ENCODE results near the gene SETBP1.

Gene SETBP1

DNA sequence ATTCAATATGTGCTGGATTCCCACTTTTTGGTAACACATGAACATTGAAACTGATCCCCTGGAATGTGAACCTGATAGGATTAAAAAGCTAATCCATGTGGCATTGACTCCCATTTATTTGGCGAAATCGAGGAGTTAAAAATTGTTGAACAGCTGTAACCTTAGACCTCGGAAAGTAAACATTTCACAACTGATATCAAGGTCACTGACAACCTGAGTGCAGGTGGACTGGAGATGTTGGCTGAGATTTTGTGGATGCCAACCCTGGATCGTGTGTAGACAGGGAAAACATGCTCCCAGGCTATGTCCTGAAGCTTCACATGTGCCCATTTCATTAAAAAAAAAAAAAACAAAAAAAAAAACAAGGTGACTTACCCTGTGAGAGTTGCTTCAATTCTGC, 204.8 kb downstream of the SETBP1 start:
- no peak for DNase-seq (ENCODE audit: low read depth)
- H3K9ac ChIP-seq (ENCODE audit: low read length) = no peak overlapping the region
- H3K4me3 ChIP-seq (ENCODE audit: low read length) = no peak overlapping the region
- H3K36me3 ChIP-seq (ENCODE audit: control insufficient read depth, insufficient read depth, low read length, severe bottlenecking) = no peaks in the 10 kb centered on the region
- H3K27me3 ChIP-seq (replicated peaks; ENCODE audit: control insufficient read depth, insufficient read depth, low read length) = no peaks in the 10 kb centered on the region
- H3K9me3 ChIP-seq (ENCODE audit: control insufficient read depth, low read length) = no peaks in the 10 kb centered on the region
- H3K4me1 ChIP-seq (ENCODE audit: control insufficient read depth, insufficient read depth, low read length) = peaks cover 16% of the 10 kb centered on the region

- Histone ChIP-seq H3K4me1 (ENCODE audit: control insufficient read depth, insufficient read depth, low read length) (peaks cover 16% of the 10 kb centered on the region), H3K36me3 (ENCODE audit: control insufficient read depth, insufficient read depth, low read length, severe bottlenecking) (no peaks in the 10 kb centered on the region), H3K4me3 (ENCODE audit: low read length) (no peak overlapping the region), H3K27me3 (replicated peaks; ENCODE audit: control insufficient read depth, insufficient read depth, low read length) (no peaks in the 10 kb centered on the region), H3K9me3 (ENCODE audit: control insufficient read depth, low read length) (peaks cover 9% of the 10 kb centered on the region), H3K9ac (ENCODE audit: low read length) (no peak overlapping the region)
- no peak for DNase-seq (ENCODE audit: low read depth)
These were observed 206.5 kb downstream of the SETBP1 start for GRCh38 chr18:44887227-44887631.

DNA sequence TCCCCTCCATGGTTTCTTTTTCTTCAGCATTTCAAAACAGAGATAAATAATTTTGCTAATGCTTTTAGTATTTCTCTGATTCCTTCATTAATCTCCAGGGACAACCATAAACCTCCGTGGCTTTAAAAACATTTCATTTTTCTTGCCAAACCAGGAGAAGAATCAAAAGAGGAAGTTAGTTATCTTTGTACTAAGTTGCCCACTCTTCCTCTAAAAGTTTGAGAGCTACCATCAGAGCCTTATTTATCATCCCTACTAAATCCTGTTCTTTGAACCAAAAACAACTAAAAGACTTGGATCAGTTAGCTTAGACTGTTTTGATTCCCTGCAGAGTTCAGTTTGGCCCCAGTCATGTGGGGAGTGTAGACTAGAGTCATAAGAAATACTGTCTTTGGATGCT, 208.4 kb downstream of the SETBP1 start:
- no peak for DNase-seq (ENCODE audit: low read depth)
- Histone ChIP-seq H3K36me3 (ENCODE audit: control insufficient read depth, insufficient read depth, low read length, severe bottlenecking) (no peaks in the 10 kb centered on the region), H3K9me3 (ENCODE audit: control insufficient read depth, low read length) (peaks cover 9% of the 10 kb centered on the region), H3K4me1 (ENCODE audit: control insufficient read depth, insufficient read depth, low read length) (peaks cover 18% of the 10 kb centered on the region), H3K4me3 (ENCODE audit: low read length) (no peak overlapping the region), H3K9ac (ENCODE audit: low read length) (no peak overlapping the region), H3K27me3 (replicated peaks; ENCODE audit: control insufficient read depth, insufficient read depth, low read length) (no peaks in the 10 kb centered on the region)

- no peak overlapping the region for H3K4me3 ChIP-seq (ENCODE audit: low read length)
- H3K27me3 ChIP-seq (replicated peaks; ENCODE audit: control insufficient read depth, insufficient read depth, low read length) = no peaks in the 10 kb centered on the region
- no peak overlapping the region for H3K9ac ChIP-seq (ENCODE audit: low read length)
- no peak for DNase-seq (ENCODE audit: low read depth)
- peaks cover 4% of the 10 kb centered on the region for H3K4me1 ChIP-seq (ENCODE audit: control insufficient read depth, insufficient read depth, low read length)
- no peaks in the 10 kb centered on the region for H3K36me3 ChIP-seq (ENCODE audit: control insufficient read depth, insufficient read depth, low read length, severe bottlenecking)
- H3K9me3 ChIP-seq (ENCODE audit: control insufficient read depth, low read length) = peaks cover 9% of the 10 kb centered on the region
These were observed 212.5 kb downstream of the SETBP1 start for GRCh38 chr18:44893045-44893706.

DNA sequence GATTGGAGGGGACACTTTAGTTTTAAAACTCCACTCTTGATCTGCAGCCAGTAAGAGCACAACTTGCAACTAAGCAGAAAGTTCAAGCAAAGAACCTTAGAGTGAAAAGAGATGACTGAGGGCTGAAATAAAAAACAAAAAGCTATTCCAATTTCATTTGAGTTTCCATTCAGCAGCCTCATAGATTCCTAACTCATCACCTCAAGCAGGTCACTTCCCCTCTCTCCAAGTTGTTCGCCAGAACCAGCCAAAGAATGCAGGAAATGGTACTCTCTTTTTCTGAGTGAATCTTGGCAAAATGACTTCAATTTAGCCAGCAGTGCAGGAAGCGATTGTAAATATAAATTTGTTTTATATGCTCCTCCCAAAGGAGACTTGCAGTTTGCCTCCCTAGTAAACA, 213.3 kb downstream of the SETBP1 start:
- peaks cover 4% of the 10 kb centered on the region for H3K4me1 ChIP-seq (ENCODE audit: control insufficient read depth, insufficient read depth, low read length)
- DNase-seq (ENCODE audit: low read depth) = no peak
- no peak overlapping the region for H3K9ac ChIP-seq (ENCODE audit: low read length)
- peaks cover 9% of the 10 kb centered on the region for H3K9me3 ChIP-seq (ENCODE audit: control insufficient read depth, low read length)
- H3K4me3 ChIP-seq (ENCODE audit: low read length) = no peak overlapping the region
- H3K27me3 ChIP-seq (replicated peaks; ENCODE audit: control insufficient read depth, insufficient read depth, low read length) = no peaks in the 10 kb centered on the region
- H3K36me3 ChIP-seq (ENCODE audit: control insufficient read depth, insufficient read depth, low read length, severe bottlenecking) = no peaks in the 10 kb centered on the region

GRCh38 chr18:44895176-44895798, 214.6 kb downstream of the SETBP1 start:
- H3K9me3 ChIP-seq (ENCODE audit: control insufficient read depth, low read length) = peaks cover 9% of the 10 kb centered on the region
- no peak overlapping the region for H3K9ac ChIP-seq (ENCODE audit: low read length)
- H3K36me3 ChIP-seq (ENCODE audit: control insufficient read depth, insufficient read depth, low read length, severe bottlenecking) = no peaks in the 10 kb centered on the region
- no peak for DNase-seq (ENCODE audit: low read depth)
- no peak overlapping the region for H3K4me3 ChIP-seq (ENCODE audit: low read length)
- peaks cover 4% of the 10 kb centered on the region for H3K4me1 ChIP-seq (ENCODE audit: control insufficient read depth, insufficient read depth, low read length)
- no peaks in the 10 kb centered on the region for H3K27me3 ChIP-seq (replicated peaks; ENCODE audit: control insufficient read depth, insufficient read depth, low read length)

- no peaks in the 10 kb centered on the region for H3K36me3 ChIP-seq (ENCODE audit: control insufficient read depth, insufficient read depth, low read length, severe bottlenecking)
- no peaks in the 10 kb centered on the region for H3K27me3 ChIP-seq (replicated peaks; ENCODE audit: control insufficient read depth, insufficient read depth, low read length)
- H3K4me3 ChIP-seq (ENCODE audit: low read length) = no peak overlapping the region
- DNase-seq (ENCODE audit: low read depth) = no peak
- no peaks in the 10 kb centered on the region for H3K9me3 ChIP-seq (ENCODE audit: control insufficient read depth, low read length)
- peaks cover 4% of the 10 kb centered on the region for H3K4me1 ChIP-seq (ENCODE audit: control insufficient read depth, insufficient read depth, low read length)
- no peak overlapping the region for H3K9ac ChIP-seq (ENCODE audit: low read length)
These were observed 216.2 kb downstream of the SETBP1 start for GRCh38 chr18:44896846-44897245.

GRCh38 chr18:44897411-44897810, 216.7 kb downstream of the SETBP1 start:
- Histone ChIP-seq H3K9ac (ENCODE audit: low read length) (no peak overlapping the region), H3K27me3 (replicated peaks; ENCODE audit: control insufficient read depth, insufficient read depth, low read length) (no peaks in the 10 kb centered on the region), H3K4me3 (ENCODE audit: low read length) (no peak overlapping the region), H3K4me1 (ENCODE audit: control insufficient read depth, insufficient read depth, low read length) (peaks cover 4% of the 10 kb centered on the region), H3K36me3 (ENCODE audit: control insufficient read depth, insufficient read depth, low read length, severe bottlenecking) (no peaks in the 10 kb centered on the region), H3K9me3 (ENCODE audit: control insufficient read depth, low read length) (no peaks in the 10 kb centered on the region)
- no peak for DNase-seq (ENCODE audit: low read depth)

GRCh38 chr18:44897816-44898215, 217.1 kb downstream of the SETBP1 start:
- no peak overlapping the region for H3K4me3 ChIP-seq (ENCODE audit: low read length)
- no peak overlapping the region for H3K9ac ChIP-seq (ENCODE audit: low read length)
- DNase-seq (ENCODE audit: low read depth) = no peak
- H3K4me1 ChIP-seq (ENCODE audit: control insufficient read depth, insufficient read depth, low read length) = peaks cover 3% of the 10 kb centered on the region
- H3K9me3 ChIP-seq (ENCODE audit: control insufficient read depth, low read length) = no peaks in the 10 kb centered on the region
- no peaks in the 10 kb centered on the region for H3K27me3 ChIP-seq (replicated peaks; ENCODE audit: control insufficient read depth, insufficient read depth, low read length)
- no peaks in the 10 kb centered on the region for H3K36me3 ChIP-seq (ENCODE audit: control insufficient read depth, insufficient read depth, low read length, severe bottlenecking)

GRCh38 chr18:44898498-44898897, 217.8 kb downstream of the SETBP1 start:
- no peaks in the 10 kb centered on the region for H3K36me3 ChIP-seq (ENCODE audit: control insufficient read depth, insufficient read depth, low read length, severe bottlenecking)
- no peak overlapping the region for H3K4me3 ChIP-seq (ENCODE audit: low read length)
- no peaks in the 10 kb centered on the region for H3K27me3 ChIP-seq (replicated peaks; ENCODE audit: control insufficient read depth, insufficient read depth, low read length)
- H3K9me3 ChIP-seq (ENCODE audit: control insufficient read depth, low read length) = no peaks in the 10 kb centered on the region
- H3K4me1 ChIP-seq (ENCODE audit: control insufficient read depth, insufficient read depth, low read length) = no peaks in the 10 kb centered on the region
- H3K9ac ChIP-seq (ENCODE audit: low read length) = no peak overlapping the region
- no peak for DNase-seq (ENCODE audit: low read depth)

GRCh38 chr18:44899832-44900231, 219.1 kb downstream of the SETBP1 start:
- Histone ChIP-seq H3K9me3 (ENCODE audit: control insufficient read depth, low read length) (no peaks in the 10 kb centered on the region), H3K27me3 (replicated peaks; ENCODE audit: control insufficient read depth, insufficient read depth, low read length) (no peaks in the 10 kb centered on the region), H3K4me1 (ENCODE audit: control insufficient read depth, insufficient read depth, low read length) (no peaks in the 10 kb centered on the region), H3K9ac (ENCODE audit: low read length) (no peak overlapping the region), H3K4me3 (ENCODE audit: low read length) (no peak overlapping the region), H3K36me3 (ENCODE audit: control insufficient read depth, insufficient read depth, low read length, severe bottlenecking) (no peaks in the 10 kb centered on the region)
- DNase-seq (ENCODE audit: low read depth) = no peak

DNA sequence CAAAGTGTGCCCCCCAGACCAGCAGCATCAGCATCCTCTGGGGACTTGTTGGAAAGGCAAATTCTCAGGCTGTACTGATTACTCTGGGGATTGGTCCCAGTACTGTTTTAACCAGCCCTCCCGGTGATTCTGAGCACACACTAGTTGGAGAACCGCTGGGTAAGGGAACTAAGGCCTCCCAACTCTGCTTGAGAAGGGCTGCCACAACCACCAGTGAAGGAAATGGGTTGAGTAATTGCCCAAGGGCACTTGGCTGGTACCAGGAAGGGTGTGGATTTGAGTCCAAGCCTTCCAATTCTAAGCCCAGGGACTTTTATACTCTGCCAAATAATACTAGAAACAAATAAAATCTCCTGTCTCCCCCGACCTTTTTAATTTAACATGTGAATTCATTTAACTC, 219.9 kb downstream of the SETBP1 start:
- Histone ChIP-seq H3K4me3 (ENCODE audit: low read length) (no peak overlapping the region), H3K36me3 (ENCODE audit: control insufficient read depth, insufficient read depth, low read length, severe bottlenecking) (no peaks in the 10 kb centered on the region), H3K9ac (ENCODE audit: low read length) (no peak overlapping the region), H3K4me1 (ENCODE audit: control insufficient read depth, insufficient read depth, low read length) (no peaks in the 10 kb centered on the region), H3K9me3 (ENCODE audit: control insufficient read depth, low read length) (no peaks in the 10 kb centered on the region), H3K27me3 (replicated peaks; ENCODE audit: control insufficient read depth, insufficient read depth, low read length) (no peaks in the 10 kb centered on the region)
- no peak for DNase-seq (ENCODE audit: low read depth)

Measured in adipocyte (in vitro differentiated cells).